Measurements from ENCODE around the gene MYCBP.
A peak's percentile ranks its signal among the peaks of the same experiment; 100 is the strongest.

MYCBP gene

GRCh38 chr1:38819040-38819439 is 54.1 kb downstream of the MYCBP start:
- no peak for DNase-seq

- DNase-seq: peak; percentile 40 to 76 (median 57)
Measured at GRCh38 chr1:38818175-38818976, 54.8 kb downstream of the MYCBP start.

GRCh38 chr1:38817267-38818174 is 55.6 kb downstream of the MYCBP start:
- no peak for DNase-seq

GRCh38 chr1:38815903-38816627 is 57.1 kb downstream of the MYCBP start:
- DNase-seq: peak in 2 of 3 donors; percentile 21 to 33

- DNase-seq: no peak
Measured at GRCh38 chr1:38814984-38815464, 58.1 kb downstream of the MYCBP start.

GRCh38 chr1:38814444-38814983 is 58.6 kb downstream of the MYCBP start:
- DNase-seq: no peak

- no peak for DNase-seq
Measured at GRCh38 chr1:38812981-38813380, 60.2 kb downstream of the MYCBP start.
